RWPE1 (cell line): ENCODE measurements around the gene SNIP1.
A peak's percentile ranks its signal among the peaks of the same experiment; 100 is the strongest.

Source experiments
- CTCF ChIA-PET: fragments of 350-600 bp; sonication (Branson Sonifier 250); formaldehyde crosslinking; extraction: SDS; loops from one replicate; lab custom pipeline; 2021; lab: Yijun Ruan, JAX
- POLR2A ChIA-PET: fragments of 400-600 bp; formaldehyde crosslinking; extraction: SDS; loops from one replicate; lab custom pipeline; 2020; ENCODE audit warnings: antibody characterized with exemption; ENCODE audit not compliant: low non-redundant PET; lab: Yijun Ruan, JAX
- DNase-seq: peaks from one replicate; pipeline ENCODE4 v3.0.0; 2012; ENCODE audit warnings: low spot score
- H3K27ac ChIP-seq: fragments of 450-650 bp; 2 replicates; pipeline ENCODE4 v1.5.1; 2017
- TF ChIP-seq, protein P1 (sequence below): fragments of 450-650 bp; conservative IDR thresholded peaks from 2 replicates; pipeline ENCODE4 v1.5.1; 2017; ENCODE audit warnings: low read depth, mild to moderate bottlenecking

Gene SNIP1

GRCh38 chr1:37487619-37487984, 66.5 kb downstream of the SNIP1 start:
- TF ChIP-seq, protein P1, sequence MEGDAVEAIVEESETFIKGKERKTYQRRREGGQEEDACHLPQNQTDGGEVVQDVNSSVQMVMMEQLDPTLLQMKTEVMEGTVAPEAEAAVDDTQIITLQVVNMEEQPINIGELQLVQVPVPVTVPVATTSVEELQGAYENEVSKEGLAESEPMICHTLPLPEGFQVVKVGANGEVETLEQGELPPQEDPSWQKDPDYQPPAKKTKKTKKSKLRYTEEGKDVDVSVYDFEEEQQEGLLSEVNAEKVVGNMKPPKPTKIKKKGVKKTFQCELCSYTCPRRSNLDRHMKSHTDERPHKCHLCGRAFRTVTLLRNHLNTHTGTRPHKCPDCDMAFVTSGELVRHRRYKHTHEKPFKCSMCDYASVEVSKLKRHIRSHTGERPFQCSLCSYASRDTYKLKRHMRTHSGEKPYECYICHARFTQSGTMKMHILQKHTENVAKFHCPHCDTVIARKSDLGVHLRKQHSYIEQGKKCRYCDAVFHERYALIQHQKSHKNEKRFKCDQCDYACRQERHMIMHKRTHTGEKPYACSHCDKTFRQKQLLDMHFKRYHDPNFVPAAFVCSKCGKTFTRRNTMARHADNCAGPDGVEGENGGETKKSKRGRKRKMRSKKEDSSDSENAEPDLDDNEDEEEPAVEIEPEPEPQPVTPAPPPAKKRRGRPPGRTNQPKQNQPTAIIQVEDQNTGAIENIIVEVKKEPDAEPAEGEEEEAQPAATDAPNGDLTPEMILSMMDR = peak; percentile 58
- CTCF ChIA-PET = interaction anchor here (0.5 to 4.1 kb wide), 14 partner anchors 9 to 918 kb away, joined by 3 to 43 read pairs (median 5); partner anchors contain the start of gene MEAF6
- POLR2A ChIA-PET = interaction anchor here (0.7 kb wide), 1 partner anchor 33 kb away, joined by 3 read pairs; no protein-coding TSS in a partner anchor
- H3K27ac ChIP-seq = peak overlapping the region; percentile 100
- DNase-seq = no peak

DNA sequence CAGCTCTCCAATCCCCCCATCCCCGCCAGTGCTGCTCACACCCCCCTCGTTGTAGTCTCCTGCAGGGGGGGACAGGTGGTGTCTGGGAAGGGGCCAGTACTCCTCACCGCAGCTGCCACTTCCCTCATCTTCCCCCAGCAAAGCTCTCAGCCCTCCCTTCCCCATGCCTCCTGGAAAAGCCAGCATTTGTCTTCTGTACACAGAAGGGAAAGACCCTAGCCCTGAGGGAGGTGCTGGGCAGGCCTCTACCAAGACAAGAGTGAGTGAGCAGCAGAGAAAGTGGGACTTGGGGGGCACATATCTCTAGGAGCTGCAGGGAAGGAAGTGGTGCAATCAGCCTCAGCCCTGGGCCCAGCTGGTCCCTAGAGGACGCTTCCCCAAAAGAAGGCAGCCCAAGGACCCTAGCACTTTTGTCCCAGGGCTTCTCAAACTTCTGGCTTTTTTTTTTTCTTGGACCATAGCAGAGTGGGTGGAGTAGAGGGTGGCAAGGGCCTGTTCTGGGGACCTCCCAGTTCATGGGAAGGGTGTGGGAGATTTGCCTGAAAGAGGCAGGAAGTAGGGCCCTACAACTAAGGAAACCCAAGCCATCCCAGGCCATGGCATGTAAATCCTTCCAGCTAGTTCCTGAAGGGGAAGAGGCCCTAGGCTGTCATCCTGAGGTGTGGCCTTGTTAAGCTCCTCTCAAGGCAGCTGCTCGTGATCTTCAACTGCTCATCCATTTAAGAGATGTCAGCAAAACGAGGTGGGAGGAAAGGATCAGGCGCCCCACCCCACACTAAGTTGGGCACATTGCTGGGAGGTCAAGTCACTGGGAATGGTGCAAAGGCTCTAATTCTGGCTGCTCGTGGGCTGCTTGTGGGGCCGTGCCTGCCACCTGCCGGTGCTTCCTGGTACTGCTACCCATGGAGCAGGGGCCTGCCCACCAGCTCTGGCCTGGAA, 67.1 kb downstream of the SNIP1 start:
- ChIA-PET POLR2A (interaction anchor here (0.7 to 3.5 kb wide), 2 partner anchors 12 to 32 kb away, joined by 3 to 19 read pairs; partner anchors contain the start of gene ZC3H12A), CTCF (interaction anchor here (0.5 to 4.1 kb wide), 21 partner anchors 10 to 918 kb away, joined by 3 to 43 read pairs (median 4); partner anchors contain the start of gene MEAF6)
- peak overlapping the region; percentile 100 for H3K27ac ChIP-seq
- TF ChIP-seq, protein P1 = peak; percentile 97
- peak; percentile 67 for DNase-seq

DNA sequence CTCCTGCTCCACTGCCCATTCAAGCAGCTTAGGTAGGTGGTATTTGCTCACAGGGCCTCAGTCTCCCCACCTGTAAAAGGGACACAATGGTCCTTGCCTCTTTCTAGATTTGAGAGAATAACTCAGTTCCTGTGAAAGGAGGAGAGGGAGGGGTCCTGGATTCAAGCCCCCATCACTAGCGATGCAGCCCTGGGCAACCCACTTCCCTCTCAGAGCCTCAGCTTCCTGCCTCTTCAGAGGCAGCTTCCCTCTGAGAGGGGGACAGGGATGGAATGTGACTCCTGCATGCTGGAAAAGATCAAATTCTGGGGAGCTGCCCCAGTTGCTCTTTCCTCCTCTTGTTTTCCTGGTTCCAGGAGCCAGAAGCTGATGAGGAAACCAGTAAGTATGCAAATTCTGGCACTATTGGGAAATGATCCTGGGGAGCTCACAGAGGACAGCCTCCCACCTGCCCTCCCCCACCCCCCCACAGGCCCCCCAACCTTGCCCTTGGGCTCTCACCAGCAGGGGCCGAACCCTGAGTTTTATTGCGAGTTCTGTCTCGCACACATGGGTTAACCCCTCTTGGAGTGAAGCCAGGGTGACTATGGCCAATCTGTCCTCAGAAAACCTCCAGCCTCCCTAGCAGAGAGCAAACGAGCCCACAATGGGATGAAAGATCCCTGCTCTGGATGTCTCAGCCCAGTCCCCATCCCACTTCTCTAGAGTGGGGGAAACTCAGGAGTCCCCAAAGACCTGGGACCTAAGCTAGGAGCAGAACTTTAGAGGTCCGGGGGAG, 68.0 kb downstream of the SNIP1 start:
- TF ChIP-seq, protein P1 = no peak
- no peak for DNase-seq
- CTCF ChIA-PET = interaction anchor here (0.6 to 4.1 kb wide), 9 partner anchors 9 to 176 kb away, joined by 3 to 43 read pairs (median 9); partner anchors contain the start of gene MEAF6
- peak overlapping the region; percentile 100 for H3K27ac ChIP-seq
- POLR2A ChIA-PET = interaction anchor here (3.5 kb wide), 1 partner anchor 11 kb away, joined by 19 read pairs; the partner anchor contains the start of gene ZC3H12A
